Liver (tissue), 9 donors: Measurements from ENCODE around the gene NT5DC2. TPM values are rescaled to one million over a fixed set of nuclear protein-coding genes. Genes with fewer than 3 reads are reported as not detected.

ENCODE experiments used
- DNase-seq: peaks from one replicate; pipeline ENCODE4 v3.0.0-alpha.2; 2017; ENCODE audit warnings: low spot score
- H3K27ac ChIP-seq, 2 donors: one replicate each; pipeline ENCODE4 v1.7.0; 2013; ENCODE audit warnings: inconsistent platforms in 2 of 2, low read length in 2 of 2, control low read depth in 1 of 2, low read depth in 1 of 2, mild to moderate bottlenecking in 1 of 2
- H3K27me3 ChIP-seq, 4 donors: one replicate each; pipeline versions ENCODE4 v1.6.1 to v1.7.0; 2013; ENCODE audit warnings: low read length in 3 of 4, inconsistent platforms in 1 of 4, mild to moderate bottlenecking in 1 of 4, moderate library complexity in 1 of 4; ENCODE audit not compliant: control insufficient read depth in 4 of 4, insufficient read depth in 4 of 4
- H3K36me3 ChIP-seq, 4 donors: one replicate each; pipeline versions ENCODE4 v1.6.1 to v1.7.0; 2013; ENCODE audit warnings: low read length in 3 of 4, mild to moderate bottlenecking in 3 of 4, low read depth in 1 of 4, moderate library complexity in 1 of 4; ENCODE audit not compliant: control insufficient read depth in 4 of 4, insufficient read depth in 3 of 4
- H3K4me1 ChIP-seq, 4 donors: one replicate each; pipeline versions ENCODE4 v1.6.1 to v1.7.0; 2013; ENCODE audit warnings: low read length in 3 of 4, mild to moderate bottlenecking in 3 of 4, moderate library complexity in 1 of 4; ENCODE audit not compliant: control insufficient read depth in 4 of 4, insufficient read depth in 4 of 4
- H3K4me3 ChIP-seq, 3 donors: one replicate each; pipeline versions ENCODE4 v1.6.1 to v1.7.0; 2013; ENCODE audit warnings: low read length in 3 of 3, control low read depth in 1 of 3, low read depth in 1 of 3, mild to moderate bottlenecking in 1 of 3
- H3K9ac ChIP-seq, 2 donors: one replicate each; pipeline ENCODE4 v1.7.0; 2013; ENCODE audit warnings: low read length in 2 of 2, mild to moderate bottlenecking in 2 of 2, moderate library complexity in 2 of 2, control low read depth in 1 of 2, low read depth in 1 of 2
- H3K9me3 ChIP-seq, 4 donors: one replicate each; pipeline versions ENCODE4 v1.6.1 to v1.7.0; 2013; ENCODE audit warnings: low read length in 3 of 4; ENCODE audit not compliant: control insufficient read depth in 4 of 4
- EGR1 ChIP-seq, 2 donors: IDR thresholded peaks; 2 replicates each; pipeline ENCODE4 v1.6.1; 2016 to 2018; ENCODE audit warnings: antibody characterized with exemption in 2 of 2, low read depth in 2 of 2
- FOXA1 ChIP-seq: IDR thresholded peaks from 2 replicates; pipeline ENCODE4 v1.6.1; 2016; ENCODE audit warnings: antibody characterized with exemption
- FOXA2 ChIP-seq: IDR thresholded peaks from 2 replicates; pipeline ENCODE4 v1.6.1; 2016; ENCODE audit warnings: antibody characterized with exemption
- GABPA ChIP-seq, 2 donors: IDR thresholded peaks in 1 of 2; conservative IDR thresholded peaks in 1 of 2; 2 replicates each; pipeline ENCODE4 v1.6.1; 2016; ENCODE audit warnings: antibody characterized with exemption in 2 of 2, mild to moderate bottlenecking in 1 of 2, moderate library complexity in 1 of 2
- HNF4A ChIP-seq, 2 donors: conservative IDR thresholded peaks; 2 replicates each; pipeline ENCODE4 v1.6.1; 2016; ENCODE audit warnings: antibody characterized with exemption in 2 of 2, mild to moderate bottlenecking in 2 of 2
- HNF4G ChIP-seq: IDR thresholded peaks from 2 replicates; pipeline ENCODE4 v1.6.1; 2016; ENCODE audit warnings: antibody characterized with exemption
- JUND ChIP-seq, 2 donors: IDR thresholded peaks; 2 replicates each; pipeline ENCODE4 v1.6.1; 2016; ENCODE audit warnings: antibody characterized with exemption in 2 of 2
- MAX ChIP-seq: IDR thresholded peaks from 2 replicates; pipeline ENCODE4 v1.6.1; 2016; ENCODE audit warnings: antibody characterized with exemption
- NR2F2 ChIP-seq: IDR thresholded peaks from 2 replicates; pipeline ENCODE4 v1.6.1; 2016; ENCODE audit warnings: antibody characterized with exemption
- RAD21 ChIP-seq, 2 donors: IDR thresholded peaks; 2 replicates each; pipeline ENCODE4 v1.6.1; 2016; ENCODE audit warnings: antibody characterized with exemption in 2 of 2, mild to moderate bottlenecking in 2 of 2
- RXRA ChIP-seq, 2 donors: IDR thresholded peaks; 2 replicates each; pipeline ENCODE4 v1.6.1; 2017 to 2018; ENCODE audit warnings: antibody characterized with exemption in 2 of 2, mild to moderate bottlenecking in 1 of 2
- SP1 ChIP-seq: IDR thresholded peaks from 2 replicates; pipeline ENCODE4 v1.6.1; 2018; ENCODE audit warnings: antibody characterized with exemption, mild to moderate bottlenecking
- TAF1 ChIP-seq: conservative IDR thresholded peaks from 2 replicates; pipeline ENCODE4 v1.6.1; 2016; ENCODE audit warnings: antibody characterized with exemption, mild to moderate bottlenecking
- YY1 ChIP-seq: IDR thresholded peaks from 2 replicates; pipeline ENCODE4 v1.6.1; 2016; ENCODE audit warnings: antibody characterized with exemption, mild to moderate bottlenecking
- ZBTB33 ChIP-seq: IDR thresholded peaks from 2 replicates; pipeline ENCODE4 v1.6.1; 2016; ENCODE audit warnings: antibody characterized with exemption
- WGBS: extraction: QIAGEN DNeasy Blood & Tissue Kit; methylation state at CpG from one replicate; pipeline ENCODE4 v1.1.7; 2013; 5-methylcytosine and 5-hydroxymethylcytosine counted together
- polyA plus RNA-seq, 2 donors: library from polyadenylated mRNA; stranded (reverse) in 1 of 2; unstranded in 1 of 2; fragments of 200-250 nt in 1 of 2; fragments of >200 nt in 1 of 2; fragmentation: Nextera tagmentation in 1 of 2; extraction: Ambion mirVana in 1 of 2; gene quantifications; one replicate each; pipeline versions ENCODE4 v1.2.1 to v1.2.3, GENCODE V29; 2013 to 2015
- total RNA-seq, 2 donors: library from RNA; depleted of rRNA; stranded (reverse); fragments of >200 nt; gene quantifications; one replicate each; pipeline ENCODE4 v1.2.3, GENCODE V29; 2014
- TF ChIP-seq, protein P1 (sequence below): IDR thresholded peaks from 2 replicates; pipeline ENCODE4 v1.6.1; 2016; ENCODE audit warnings: antibody characterized with exemption
- TF ChIP-seq, protein P2 (sequence below): IDR thresholded peaks from 2 replicates; pipeline ENCODE4 v1.6.1; 2016; ENCODE audit warnings: antibody characterized with exemption, mild to moderate bottlenecking
- TF ChIP-seq, protein P3 (sequence below): fragments of 150-350 bp; IDR thresholded peaks from 2 replicates; pipeline ENCODE4 v1.5.1; 2017; ENCODE audit warnings: improper control_type of control experiment, low read depth, low read length; ENCODE audit not compliant: missing input control
- donor health status: healthy.
- donor health status: healthy.
- donor health status: healthy.
- donor health status: healthy.
- donor health status: healthy.

The NT5DC2 gene
- total and polyA plus RNA-seq, 4 donors = 2.8 to 20.9 (median 3.1) TPM

- no peak for DNase-seq
- no peak overlapping the region for H3K27ac ChIP-seq
- no peak for TF ChIP-seq GABPA (IDR thresholded peaks at IDR 0.05 in 1 of 2, conservative IDR thresholded peaks at IDR 0.05 in 1 of 2)
- TF ChIP-seq MAX = no peak
- no peak for TF ChIP-seq YY1
- no peak for TF ChIP-seq ZBTB33
- no peak for TF ChIP-seq EGR1 (IDR thresholded peaks at IDR 0.05; ENCODE audit: low read depth in 2 of 2)
- TF ChIP-seq, protein P1, sequence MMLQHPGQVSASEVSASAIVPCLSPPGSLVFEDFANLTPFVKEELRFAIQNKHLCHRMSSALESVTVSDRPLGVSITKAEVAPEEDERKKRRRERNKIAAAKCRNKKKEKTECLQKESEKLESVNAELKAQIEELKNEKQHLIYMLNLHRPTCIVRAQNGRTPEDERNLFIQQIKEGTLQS = no peak
- no peak for TF ChIP-seq RXRA (IDR thresholded peaks at IDR 0.05)
- no peak for TF ChIP-seq TAF1
- TF ChIP-seq NR2F2 = no peak
- TF ChIP-seq, protein P2, sequence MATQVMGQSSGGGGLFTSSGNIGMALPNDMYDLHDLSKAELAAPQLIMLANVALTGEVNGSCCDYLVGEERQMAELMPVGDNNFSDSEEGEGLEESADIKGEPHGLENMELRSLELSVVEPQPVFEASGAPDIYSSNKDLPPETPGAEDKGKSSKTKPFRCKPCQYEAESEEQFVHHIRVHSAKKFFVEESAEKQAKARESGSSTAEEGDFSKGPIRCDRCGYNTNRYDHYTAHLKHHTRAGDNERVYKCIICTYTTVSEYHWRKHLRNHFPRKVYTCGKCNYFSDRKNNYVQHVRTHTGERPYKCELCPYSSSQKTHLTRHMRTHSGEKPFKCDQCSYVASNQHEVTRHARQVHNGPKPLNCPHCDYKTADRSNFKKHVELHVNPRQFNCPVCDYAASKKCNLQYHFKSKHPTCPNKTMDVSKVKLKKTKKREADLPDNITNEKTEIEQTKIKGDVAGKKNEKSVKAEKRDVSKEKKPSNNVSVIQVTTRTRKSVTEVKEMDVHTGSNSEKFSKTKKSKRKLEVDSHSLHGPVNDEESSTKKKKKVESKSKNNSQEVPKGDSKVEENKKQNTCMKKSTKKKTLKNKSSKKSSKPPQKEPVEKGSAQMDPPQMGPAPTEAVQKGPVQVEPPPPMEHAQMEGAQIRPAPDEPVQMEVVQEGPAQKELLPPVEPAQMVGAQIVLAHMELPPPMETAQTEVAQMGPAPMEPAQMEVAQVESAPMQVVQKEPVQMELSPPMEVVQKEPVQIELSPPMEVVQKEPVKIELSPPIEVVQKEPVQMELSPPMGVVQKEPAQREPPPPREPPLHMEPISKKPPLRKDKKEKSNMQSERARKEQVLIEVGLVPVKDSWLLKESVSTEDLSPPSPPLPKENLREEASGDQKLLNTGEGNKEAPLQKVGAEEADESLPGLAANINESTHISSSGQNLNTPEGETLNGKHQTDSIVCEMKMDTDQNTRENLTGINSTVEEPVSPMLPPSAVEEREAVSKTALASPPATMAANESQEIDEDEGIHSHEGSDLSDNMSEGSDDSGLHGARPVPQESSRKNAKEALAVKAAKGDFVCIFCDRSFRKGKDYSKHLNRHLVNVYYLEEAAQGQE = no peak
- TF ChIP-seq, protein P3, sequence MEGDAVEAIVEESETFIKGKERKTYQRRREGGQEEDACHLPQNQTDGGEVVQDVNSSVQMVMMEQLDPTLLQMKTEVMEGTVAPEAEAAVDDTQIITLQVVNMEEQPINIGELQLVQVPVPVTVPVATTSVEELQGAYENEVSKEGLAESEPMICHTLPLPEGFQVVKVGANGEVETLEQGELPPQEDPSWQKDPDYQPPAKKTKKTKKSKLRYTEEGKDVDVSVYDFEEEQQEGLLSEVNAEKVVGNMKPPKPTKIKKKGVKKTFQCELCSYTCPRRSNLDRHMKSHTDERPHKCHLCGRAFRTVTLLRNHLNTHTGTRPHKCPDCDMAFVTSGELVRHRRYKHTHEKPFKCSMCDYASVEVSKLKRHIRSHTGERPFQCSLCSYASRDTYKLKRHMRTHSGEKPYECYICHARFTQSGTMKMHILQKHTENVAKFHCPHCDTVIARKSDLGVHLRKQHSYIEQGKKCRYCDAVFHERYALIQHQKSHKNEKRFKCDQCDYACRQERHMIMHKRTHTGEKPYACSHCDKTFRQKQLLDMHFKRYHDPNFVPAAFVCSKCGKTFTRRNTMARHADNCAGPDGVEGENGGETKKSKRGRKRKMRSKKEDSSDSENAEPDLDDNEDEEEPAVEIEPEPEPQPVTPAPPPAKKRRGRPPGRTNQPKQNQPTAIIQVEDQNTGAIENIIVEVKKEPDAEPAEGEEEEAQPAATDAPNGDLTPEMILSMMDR = no peak
- TF ChIP-seq HNF4G = no peak
- TF ChIP-seq SP1 = no peak
- H3K4me3 ChIP-seq = no peak overlapping the region
- no peaks in the 10 kb centered on the region for H3K27me3 ChIP-seq
- no peak overlapping the region for H3K9ac ChIP-seq
- no peaks in the 10 kb centered on the region for H3K36me3 ChIP-seq
- WGBS = 95% methylated on average over 33 of the region's 33 CpGs
- peaks cover 0 to 4% (median 0%) of the 10 kb centered on the region in 4 donors for H3K4me1 ChIP-seq
- no peaks in the 10 kb centered on the region for H3K9me3 ChIP-seq
Measured at GRCh38 chr3:52521881-52522650, 11.6 kb downstream of the NT5DC2 start.

- H3K27ac ChIP-seq = no peak overlapping the region
- no peaks in the 10 kb centered on the region for H3K36me3 ChIP-seq
- no peaks in the 10 kb centered on the region for H3K27me3 ChIP-seq
- no peak overlapping the region for H3K4me3 ChIP-seq
- no peak overlapping the region for H3K9ac ChIP-seq
- 92% methylated on average over 8 of the region's 8 CpGs for WGBS
- no peaks in the 10 kb centered on the region for H3K9me3 ChIP-seq
- peaks cover 0 to 3% (median 0%) of the 10 kb centered on the region in 4 donors for H3K4me1 ChIP-seq
- no peak for DNase-seq
- TF ChIP-seq RAD21 (IDR thresholded peaks at IDR 0.05) (no peak), GABPA (IDR thresholded peaks at IDR 0.05 in 1 of 2, conservative IDR thresholded peaks at IDR 0.05 in 1 of 2) (no peak), EGR1 (IDR thresholded peaks at IDR 0.05; ENCODE audit: low read depth in 2 of 2) (no peak), ZBTB33 (no peak), MAX (no peak), SP1 (no peak), FOXA1 (no peak), HNF4G (no peak), HNF4A (conservative IDR thresholded peaks at IDR 0.05) (no peak), FOXA2 (no peak), RXRA (IDR thresholded peaks at IDR 0.05) (no peak), JUND (IDR thresholded peaks at IDR 0.05) (no peak), TAF1 (no peak), NR2F2 (no peak)
- TF ChIP-seq, protein P3 = no peak
Measured at GRCh38 chr3:52521488-52521824, 12.2 kb downstream of the NT5DC2 start.
